Central memory CD8-positive, alpha-beta T cell (primary cell): ENCODE data around the gene EIF4A2.
"Not testable (repeated sequence)": the region's sequence is repeated elsewhere in the genome, so short reads cannot be mapped to it uniquely, and the experiment has no call there.

Experiments used
- ATAC-seq: fragments of 150-1000 bp; cut with Tn5 transposase; replicated peaks from 2 replicates; pipeline ENCODE4 v1.10.0; 2022; ENCODE audit warnings: mild to moderate bottlenecking, moderate FRiP score, moderate number of reproducible peaks; ENCODE audit not compliant: poor library complexity, severe bottlenecking; ENCODE audit errors: extremely low read depth
- DNase-seq, 2 donors: peaks; one replicate each; pipeline ENCODE4 v3.0.0; 2021; ENCODE audit warnings: low spot score in 2 of 2
- H3K27ac Mint-ChIP-seq: one replicate; pipeline ENCODE4 v1.8.0; 2022; ENCODE audit warnings: low read depth, mild to moderate bottlenecking, moderate library complexity, mixed read lengths
- H3K27me3 Mint-ChIP-seq: one replicate; pipeline ENCODE4 v1.8.0; 2022; ENCODE audit warnings: mixed read lengths
- H3K36me3 Mint-ChIP-seq: one replicate; pipeline ENCODE4 v1.8.0; 2022; ENCODE audit warnings: mild to moderate bottlenecking, moderate library complexity, mixed read lengths; ENCODE audit not compliant: insufficient read depth
- H3K4me1 Mint-ChIP-seq: one replicate; pipeline ENCODE4 v1.8.0; 2022; ENCODE audit warnings: mixed read lengths
- H3K4me3 Mint-ChIP-seq: one replicate; pipeline ENCODE4 v1.8.0; 2022; ENCODE audit warnings: mild to moderate bottlenecking, moderate library complexity, mixed read lengths
- H3K9me3 Mint-ChIP-seq: one replicate; pipeline ENCODE4 v1.8.0; 2022; ENCODE audit warnings: mixed read lengths

The EIF4A2 gene

DNA sequence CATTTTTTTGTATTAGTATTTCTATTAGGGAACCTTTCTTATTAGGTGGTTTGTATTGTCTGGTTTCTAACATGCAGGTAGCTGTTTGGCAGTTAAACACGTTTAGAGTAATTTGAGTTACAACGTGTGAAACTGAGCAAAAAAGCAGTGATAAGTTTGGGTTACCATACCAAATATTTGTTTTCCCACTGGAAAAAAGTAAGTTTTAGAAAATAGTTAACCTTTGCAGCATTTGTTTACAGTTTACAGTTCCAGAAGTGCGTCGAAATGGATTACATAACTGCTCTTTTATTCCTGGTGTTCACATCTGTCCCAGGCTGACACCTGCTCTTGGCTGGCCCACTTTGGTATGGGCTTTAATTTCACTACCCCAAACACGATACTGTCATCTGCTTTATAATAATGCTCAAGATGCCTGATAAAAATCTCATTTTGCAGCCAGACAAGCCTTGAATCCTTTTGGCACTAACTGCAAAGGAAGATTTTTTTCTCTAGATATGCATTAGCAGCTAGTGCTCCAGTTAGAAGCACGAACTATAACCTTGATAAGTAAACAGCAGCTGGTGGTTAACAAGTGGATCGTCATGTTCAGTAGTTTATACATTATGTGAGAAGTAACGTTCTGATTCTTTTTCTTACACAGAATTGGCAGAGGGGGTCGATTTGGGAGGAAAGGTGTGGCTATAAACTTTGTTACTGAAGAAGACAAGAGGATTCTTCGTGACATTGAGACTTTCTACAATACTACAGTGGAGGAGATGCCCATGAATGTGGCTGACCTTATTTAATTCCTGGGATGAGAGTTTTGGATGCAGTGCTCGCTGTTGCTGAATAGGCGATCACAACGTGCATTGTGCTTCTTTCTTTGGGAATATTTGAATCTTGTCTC lies 5.3 kb downstream of the EIF4A2 start:
- no peak for ATAC-seq
- Mint-ChIP-seq H3K36me3 (peaks cover 82% of the 10 kb centered on the region), H3K9me3 (no peaks in the 10 kb centered on the region), H3K27me3 (no peaks in the 10 kb centered on the region), H3K4me3 (peak overlapping the region; percentile 97), H3K4me1 (peaks cover 60% of the 10 kb centered on the region), H3K27ac (peak overlapping the region; percentile 100)
- no peak for DNase-seq

DNA sequence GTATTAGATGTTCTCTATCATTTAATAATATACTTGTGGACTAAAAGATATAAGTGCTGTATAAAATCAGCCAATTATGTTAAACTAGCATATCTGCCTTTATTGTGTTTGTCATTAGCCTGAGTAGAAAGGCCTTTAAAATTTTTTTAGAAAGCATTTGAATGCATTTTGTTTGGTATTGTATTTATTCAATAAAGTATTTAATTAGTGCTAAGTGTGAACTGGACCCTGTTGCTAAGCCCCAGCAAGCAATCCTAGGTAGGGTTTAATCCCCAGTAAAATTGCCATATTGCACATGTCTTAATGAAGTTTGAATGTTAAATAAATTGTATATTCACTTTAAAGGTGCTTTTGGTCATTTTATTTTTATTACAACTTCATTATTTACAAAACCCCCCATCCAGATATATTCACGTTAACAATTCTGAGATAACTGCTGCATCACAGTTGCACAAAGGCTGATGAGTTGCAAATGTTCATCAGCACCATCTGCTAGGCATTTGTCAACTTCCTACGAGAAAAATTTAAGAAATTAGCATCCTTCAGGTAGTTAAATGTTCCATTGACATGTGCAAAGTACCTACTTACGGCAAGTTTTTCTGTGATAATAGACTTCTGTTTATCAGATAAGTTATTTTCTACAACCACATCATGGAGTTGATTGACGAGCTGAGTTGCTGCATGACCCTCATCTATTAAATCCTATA lies 6.3 kb downstream of the EIF4A2 start:
- Mint-ChIP-seq H3K9me3 (no peaks in the 10 kb centered on the region), H3K4me1 (peaks cover 50% of the 10 kb centered on the region), H3K36me3 (peaks cover 76% of the 10 kb centered on the region), H3K4me3 (peak overlapping the region; percentile 13), H3K27ac (peak overlapping the region; percentile 100), H3K27me3 (no peaks in the 10 kb centered on the region)
- ATAC-seq (no peak), DNase-seq (no peak)

DNA sequence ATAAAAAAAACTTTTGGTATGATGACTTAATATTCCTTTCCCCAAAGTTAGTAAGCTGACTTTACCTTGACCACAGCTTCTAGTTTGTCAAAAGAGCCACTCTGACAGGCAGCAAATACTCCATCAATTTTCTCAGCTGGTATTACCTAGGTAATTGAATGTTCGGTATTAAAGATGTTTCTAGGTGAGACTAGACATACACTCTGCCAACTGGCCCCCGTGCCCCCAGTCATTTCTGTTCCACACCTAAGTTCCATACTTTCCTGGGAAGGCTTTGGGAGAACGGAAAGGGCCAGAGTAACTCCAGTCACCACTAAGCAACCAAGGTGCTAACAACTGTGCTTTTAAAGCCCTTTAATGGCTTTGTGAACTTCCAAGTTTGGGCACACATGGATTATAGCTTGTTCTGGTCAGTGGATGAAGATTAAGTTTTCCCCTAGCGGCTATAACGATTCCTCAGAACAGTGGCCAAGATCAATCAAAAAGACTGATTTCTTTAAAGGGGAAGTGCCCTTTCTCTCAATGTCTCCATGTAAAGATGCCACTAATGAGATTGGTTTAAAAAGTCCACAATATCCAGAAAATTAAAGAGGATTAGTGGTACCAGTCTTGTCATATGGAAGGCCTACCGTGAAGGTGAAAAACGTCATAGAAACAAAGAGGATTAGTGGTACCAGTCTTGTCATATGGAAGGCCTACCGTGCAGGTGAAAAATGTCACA lies 7.0 kb downstream of the EIF4A2 start:
- H3K27ac Mint-ChIP-seq, result peak overlapping the region; percentile 44

DNA sequence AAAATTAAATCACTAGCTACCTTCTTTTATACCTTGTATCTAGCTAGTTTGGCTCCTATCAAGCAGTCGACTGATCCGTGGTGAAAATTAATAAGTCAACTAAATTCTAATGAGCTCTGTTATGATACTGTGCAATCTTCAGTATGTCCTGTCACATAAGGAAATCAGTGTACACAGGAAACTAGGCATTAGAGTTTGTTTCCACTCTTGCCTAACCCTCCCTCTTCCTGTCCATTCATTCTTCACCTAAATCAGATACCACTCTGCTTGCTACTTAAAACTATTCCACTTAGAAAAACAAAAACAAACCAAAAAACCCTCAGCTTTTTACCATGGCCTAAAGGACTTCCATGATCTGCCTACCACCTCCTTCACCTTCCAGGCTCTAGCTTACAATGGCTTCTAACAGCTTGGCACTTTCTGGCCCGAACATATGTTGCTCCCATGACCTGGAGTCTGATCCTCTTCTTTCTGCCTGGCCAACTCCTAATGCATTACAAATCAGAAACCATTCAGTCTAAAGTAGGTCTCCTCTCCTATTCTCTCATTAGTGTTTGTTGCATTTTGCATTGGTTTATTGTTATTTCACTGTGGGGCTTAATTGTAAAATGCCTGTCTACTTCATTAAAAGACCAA lies 15.0 kb downstream of the EIF4A2 start:
- no peak for ATAC-seq
- Mint-ChIP-seq H3K4me1 (peaks cover 7% of the 10 kb centered on the region), H3K9me3 (no peaks in the 10 kb centered on the region), H3K4me3 (no peak overlapping the region), H3K27me3 (no peaks in the 10 kb centered on the region), H3K36me3 (peaks cover 39% of the 10 kb centered on the region), H3K27ac (no peak overlapping the region)
- DNase-seq, result no peak

More for the DNA sequence above, 7.0 kb downstream of the EIF4A2 start:
- Mint-ChIP-seq H3K9me3 (no peaks in the 10 kb centered on the region), H3K4me1 (peaks cover 44% of the 10 kb centered on the region), H3K4me3 (no peak overlapping the region), H3K27me3 (no peaks in the 10 kb centered on the region), H3K36me3 (peaks cover 72% of the 10 kb centered on the region)
- DNase-seq (no peak), ATAC-seq (no peak)

DNA sequence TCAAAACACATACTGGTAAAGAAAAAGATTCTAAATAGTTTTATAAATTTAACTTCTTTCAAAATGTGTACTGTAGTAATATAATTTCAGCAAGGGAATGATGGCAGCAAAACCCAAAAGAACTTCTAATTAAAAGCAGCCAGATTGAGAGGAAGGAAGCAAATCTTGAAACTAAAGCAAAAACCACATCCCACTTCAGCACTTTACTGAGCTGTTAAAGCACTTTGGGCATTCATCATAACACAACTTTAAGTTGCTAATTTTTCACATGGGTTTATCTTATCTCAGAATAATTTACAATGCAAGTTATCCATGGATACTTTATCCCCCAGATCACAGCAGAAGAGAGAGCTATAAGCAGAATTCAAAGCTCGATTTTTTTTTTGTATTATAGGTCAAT lies 16.9 kb downstream of the EIF4A2 start:
- peaks cover 34% of the 10 kb centered on the region for H3K36me3 Mint-ChIP-seq
- no peaks in the 10 kb centered on the region for H3K27me3 Mint-ChIP-seq
- no peak overlapping the region for H3K27ac Mint-ChIP-seq
- peaks cover 7% of the 10 kb centered on the region for H3K4me1 Mint-ChIP-seq
- no peaks in the 10 kb centered on the region for H3K9me3 Mint-ChIP-seq
- DNase-seq (no peak), ATAC-seq (no peak)
- no peak overlapping the region for H3K4me3 Mint-ChIP-seq

DNA sequence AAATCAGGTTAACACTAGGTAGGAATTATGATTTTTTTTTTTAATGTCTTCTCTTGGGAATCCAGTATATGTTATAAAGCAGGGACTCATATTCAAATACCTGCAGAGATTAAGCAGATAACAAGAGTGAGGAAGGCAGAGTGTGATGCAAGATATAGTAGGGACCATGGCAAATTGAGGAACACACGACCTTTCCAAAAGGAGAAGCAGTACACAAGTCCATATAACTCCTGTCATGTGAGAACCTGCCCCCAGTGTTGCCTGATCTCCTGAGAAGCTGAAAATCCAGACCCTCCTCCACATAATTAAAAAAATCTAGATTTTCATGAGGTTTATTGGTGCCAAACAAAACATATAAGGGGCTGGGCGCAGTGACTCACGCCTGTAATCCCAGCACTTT lies 19.3 kb downstream of the EIF4A2 start:
- Mint-ChIP-seq H3K27ac (no peak overlapping the region), H3K36me3 (peaks cover 24% of the 10 kb centered on the region), H3K4me3 (no peak overlapping the region), H3K9me3 (no peaks in the 10 kb centered on the region), H3K27me3 (no peaks in the 10 kb centered on the region), H3K4me1 (peaks cover 16% of the 10 kb centered on the region)
- DNase-seq, result no peak
- no peak for ATAC-seq

DNA sequence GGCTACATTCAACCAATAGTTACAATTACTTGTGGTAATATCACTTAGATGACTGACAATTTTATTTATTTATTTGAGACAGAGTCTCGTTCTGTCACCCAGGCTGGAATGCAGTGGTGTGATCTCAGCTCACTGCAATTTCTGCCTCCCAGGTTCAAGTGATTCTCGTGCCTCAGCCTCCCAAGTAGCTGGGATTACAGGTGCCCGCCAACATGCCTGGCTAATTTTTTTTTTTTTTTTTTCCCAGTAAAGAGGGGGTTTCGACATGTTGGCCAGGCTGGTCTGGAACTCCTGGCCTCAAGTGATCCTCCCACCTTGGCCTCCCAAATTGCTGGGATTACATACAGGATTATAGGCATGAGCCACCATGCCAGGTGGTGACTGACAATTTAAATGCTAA lies 20.1 kb downstream of the EIF4A2 start:
- ATAC-seq, H3K4me3 Mint-ChIP-seq, H3K27ac Mint-ChIP-seq, H3K9me3 Mint-ChIP-seq, DNase-seq, H3K27me3 Mint-ChIP-seq: not testable (repeated sequence)
- Mint-ChIP-seq H3K36me3 (peaks cover 22% of the 10 kb centered on the region), H3K4me1 (peaks cover 13% of the 10 kb centered on the region)

DNA sequence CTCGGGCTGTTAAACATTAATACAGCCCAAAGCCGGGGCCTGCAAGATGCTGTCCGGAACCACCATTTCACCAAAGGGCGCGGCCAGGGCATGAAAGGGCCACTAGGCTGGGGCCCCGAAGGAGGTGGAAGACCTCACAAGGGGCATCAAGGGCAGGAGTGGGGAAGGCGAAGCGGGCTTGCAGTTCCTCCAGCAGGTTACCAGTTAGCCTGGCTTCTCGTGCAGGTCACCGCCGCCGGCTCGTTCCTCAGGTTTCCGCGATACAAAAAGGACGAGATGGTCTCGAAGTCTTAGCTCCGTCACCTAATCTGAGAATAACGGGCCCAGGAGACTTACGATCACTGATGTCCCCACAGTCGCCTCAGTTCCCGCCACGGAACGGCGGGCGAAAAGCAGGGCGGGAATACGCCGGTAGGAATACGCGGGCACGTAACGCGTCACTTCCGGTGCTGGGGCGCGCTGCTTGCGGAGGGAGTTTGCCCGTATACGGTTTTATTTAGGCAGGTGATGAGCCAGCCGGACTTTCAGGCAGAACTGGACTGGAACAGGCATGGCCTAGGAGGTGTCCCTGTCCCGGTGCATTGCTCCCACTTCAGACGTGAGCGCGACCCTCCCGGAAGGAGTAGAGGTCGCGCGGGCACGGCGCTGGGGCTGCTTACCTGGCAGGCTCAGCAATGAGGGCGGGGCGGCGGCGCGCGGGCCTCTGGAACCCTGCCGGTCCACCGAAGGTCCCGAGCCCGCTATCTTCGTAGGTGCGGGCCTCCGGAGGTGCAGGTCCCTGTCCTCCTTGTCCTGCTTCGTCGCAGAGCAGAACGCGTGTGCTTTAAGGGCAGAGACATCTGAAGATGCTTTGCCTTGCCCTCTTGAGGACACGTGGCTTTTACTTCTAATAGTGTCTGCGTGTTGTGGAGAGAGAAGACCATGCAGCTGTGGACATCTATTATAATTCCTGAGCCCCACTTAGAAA lies 23.0 kb downstream of the EIF4A2 start, which contains the start of gene RFC4:
TSS of gene RFC4 (minus strand) at position 394 of the 967 bp plus-strand sequence. CDS start 1,769 bp downstream, outside the sequence.
- H3K4me3 Mint-ChIP-seq, result peak within 1 kb of the TSS; percentile 86
- peaks cover 16% of the 10 kb centered on the region for H3K36me3 Mint-ChIP-seq
- peaks cover 9% of the 10 kb centered on the region for H3K4me1 Mint-ChIP-seq
- DNase-seq (peak; percentile 64 to 69), ATAC-seq (peak; percentile 77)
- peak within 1 kb of the TSS; percentile 89 for H3K27ac Mint-ChIP-seq
- H3K9me3 Mint-ChIP-seq, result no peaks in the 10 kb centered on the region
- H3K27me3 Mint-ChIP-seq, result no peaks in the 10 kb centered on the region

DNA sequence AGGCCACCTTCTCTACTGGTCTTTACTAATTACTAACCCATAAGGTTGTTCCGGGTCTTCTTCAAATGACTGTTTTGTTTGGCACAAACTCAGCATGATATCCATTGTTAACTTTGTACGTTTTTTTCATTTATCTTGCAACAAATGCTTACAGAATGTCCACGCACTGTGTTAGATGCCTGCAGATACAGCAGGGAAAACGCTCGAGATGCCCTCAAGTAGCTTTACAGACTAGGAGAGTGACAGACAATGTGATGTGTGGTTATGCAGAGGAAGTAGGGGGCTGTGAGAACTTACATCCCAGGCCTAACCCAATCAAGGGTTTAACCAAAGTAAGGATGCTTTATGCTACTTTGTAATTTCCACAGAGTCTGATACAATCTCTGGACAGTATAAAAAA lies 23.9 kb downstream of the EIF4A2 start:
- peaks cover 14% of the 10 kb centered on the region for H3K36me3 Mint-ChIP-seq
- ATAC-seq, result peak; percentile 54
- H3K9me3 Mint-ChIP-seq, result no peaks in the 10 kb centered on the region
- H3K4me3 Mint-ChIP-seq, result peak overlapping the region; percentile 86
- no peak for DNase-seq
- H3K27ac Mint-ChIP-seq, result peak overlapping the region; percentile 89
- no peaks in the 10 kb centered on the region for H3K27me3 Mint-ChIP-seq
- peaks cover 9% of the 10 kb centered on the region for H3K4me1 Mint-ChIP-seq

DNA sequence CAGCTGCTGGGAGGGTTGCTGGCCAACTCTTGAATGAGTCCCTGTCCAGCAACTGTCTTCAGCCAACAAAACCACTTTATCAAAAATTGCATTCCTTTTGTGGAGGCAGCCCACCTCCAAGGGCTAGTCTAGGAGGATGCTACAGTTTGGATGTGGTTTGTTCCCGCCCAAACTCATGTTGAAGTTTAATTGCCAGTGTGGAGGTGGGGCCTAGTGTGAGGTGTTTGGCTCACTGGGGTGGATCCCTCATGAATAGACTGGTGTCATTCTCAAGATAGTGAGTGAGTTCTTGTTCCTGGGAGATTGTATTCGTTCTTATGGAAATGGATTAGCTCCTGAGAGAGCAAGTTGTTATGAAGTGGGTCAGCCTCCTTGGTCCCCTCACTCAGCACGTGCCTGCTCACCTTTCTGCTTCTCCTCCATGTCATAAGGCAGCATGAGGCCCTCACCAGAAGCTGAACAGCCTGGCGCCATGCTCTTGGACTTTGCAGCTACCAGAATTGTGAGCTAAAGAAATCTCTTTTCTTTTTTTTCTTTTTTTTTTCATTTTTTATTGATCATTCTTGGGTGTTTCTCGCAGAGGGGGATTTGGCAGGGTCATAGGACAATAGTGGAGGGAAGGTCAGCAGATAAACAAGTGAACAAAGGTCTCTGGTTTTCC lies 27.1 kb downstream of the EIF4A2 start:
- H3K36me3 Mint-ChIP-seq, result peaks cover 4% of the 10 kb centered on the region
- H3K27me3 Mint-ChIP-seq, result no peaks in the 10 kb centered on the region
- H3K27ac Mint-ChIP-seq, result no peak overlapping the region
- no peaks in the 10 kb centered on the region for H3K9me3 Mint-ChIP-seq
- H3K4me3 Mint-ChIP-seq, result no peak overlapping the region
- no peak for ATAC-seq
- peaks cover 9% of the 10 kb centered on the region for H3K4me1 Mint-ChIP-seq
- no peak for DNase-seq

DNA sequence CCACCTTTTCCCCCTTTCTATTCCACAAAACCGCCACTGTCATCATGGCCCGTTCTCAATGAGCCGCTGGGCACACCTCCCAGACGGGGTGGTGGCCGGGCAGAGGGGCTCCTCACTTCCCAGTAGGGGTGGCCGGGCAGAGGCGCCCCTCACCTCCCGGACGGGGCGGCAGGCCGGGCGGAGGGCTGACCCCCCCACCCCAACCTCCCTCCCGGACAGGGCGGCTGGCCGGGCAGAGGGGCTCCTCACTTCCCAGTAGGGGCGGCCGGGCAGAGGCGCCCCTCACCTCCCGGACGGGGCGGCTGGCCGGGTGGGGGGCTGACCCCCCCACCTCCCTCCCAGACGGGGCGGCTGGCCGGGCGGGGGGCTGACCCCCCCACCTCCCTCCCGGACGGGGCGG lies 27.9 kb downstream of the EIF4A2 start:
- H3K27me3 Mint-ChIP-seq, H3K9me3 Mint-ChIP-seq, H3K4me1 Mint-ChIP-seq, DNase-seq, H3K27ac Mint-ChIP-seq, ATAC-seq, H3K36me3 Mint-ChIP-seq, H3K4me3 Mint-ChIP-seq: not testable (repeated sequence)
